ENCODE measurements around the gene C18orf32. TPM values are rescaled to one million over a fixed set of nuclear protein-coding genes. Genes with fewer than 3 reads are reported as not detected.
A peak's percentile ranks its signal among the peaks of the same experiment; 100 is the strongest.
"Not testable (repeated sequence)": the region's sequence is repeated elsewhere in the genome, so short reads cannot be mapped to it uniquely, and the experiment has no call there.

Gene C18orf32
- 10.2 TPM for total RNA-seq

DNA sequence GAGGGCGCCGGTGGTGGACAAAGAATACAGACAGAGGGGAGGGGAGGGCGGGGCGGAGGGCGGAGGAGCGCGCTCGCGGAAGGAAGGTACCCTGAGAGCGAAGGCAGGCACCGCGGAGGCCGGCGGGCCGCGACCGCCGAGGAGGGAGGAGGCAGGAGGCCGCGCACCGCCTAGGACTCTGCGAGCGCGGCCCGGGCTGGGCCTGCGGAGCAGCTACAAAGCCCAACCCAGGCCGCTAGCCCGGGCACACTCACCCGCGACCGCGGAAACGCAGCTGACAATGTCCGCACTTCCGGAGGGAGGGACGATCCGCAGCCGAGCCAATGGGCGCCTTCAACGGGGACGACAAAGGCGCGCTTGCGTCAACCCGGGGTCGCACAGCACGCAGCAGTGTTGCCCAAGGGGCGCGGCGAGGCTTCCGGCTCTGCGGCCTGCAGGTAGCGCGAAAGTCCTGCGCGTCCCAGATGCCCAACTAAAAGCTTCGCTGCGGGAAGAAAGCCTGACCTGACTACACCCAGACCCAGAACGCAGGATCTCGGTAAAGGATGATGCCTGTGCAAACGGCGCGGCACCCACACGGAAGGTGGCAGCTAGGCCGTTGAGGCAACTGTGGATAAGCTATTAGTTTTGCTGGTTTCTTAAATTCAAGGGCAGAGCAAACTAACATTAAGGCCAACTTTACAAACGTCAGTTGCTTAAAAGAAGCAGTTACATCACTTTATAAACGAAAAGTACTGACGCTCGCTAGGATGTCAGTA lies at the start of gene C18orf32:
TSS of gene C18orf32 (minus strand) at position 282 of the 758 bp plus-strand sequence. CDS start 3,486 bp downstream, outside the sequence.
- peak; percentile 84 for DNase-seq

DNA sequence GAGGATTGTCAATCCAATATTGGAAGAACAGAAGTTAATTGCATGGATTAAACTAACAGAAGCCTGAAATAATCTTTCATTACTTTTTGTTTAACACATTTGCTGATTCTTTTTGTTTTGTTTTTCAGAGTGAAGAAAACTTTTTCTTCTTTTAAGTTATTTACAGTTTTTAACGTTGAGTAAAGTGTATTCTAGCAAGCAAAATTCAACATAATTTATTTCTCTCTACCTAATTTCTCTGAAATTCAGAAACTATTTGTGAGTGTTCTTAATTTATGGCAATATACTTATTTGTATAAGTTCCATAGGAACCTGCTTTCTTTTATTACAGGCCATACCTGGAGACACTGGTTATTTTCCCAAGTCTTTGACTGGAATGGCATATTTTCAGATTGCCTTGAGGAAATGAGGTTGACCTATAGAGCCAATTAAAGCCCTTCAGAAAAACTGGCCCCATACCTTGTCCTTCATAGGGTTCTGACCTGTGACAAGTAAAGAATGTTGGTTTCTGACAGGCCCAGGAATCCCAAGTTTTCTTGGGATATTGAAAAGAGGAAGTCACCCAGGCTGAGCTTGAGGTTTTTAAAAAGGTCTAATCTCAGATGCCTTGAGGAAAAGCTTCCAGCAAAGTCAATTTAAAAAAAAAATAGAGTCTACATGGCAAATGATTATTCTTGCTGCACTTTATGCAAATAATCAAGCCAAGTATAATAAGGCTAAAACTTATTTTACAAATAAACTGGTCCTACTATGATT lies 48.0 kb upstream of the C18orf32 start:
- no peak for DNase-seq

GRCh38 chr18:49531678-49532153 lies 44.7 kb upstream of the C18orf32 start:
- no peak for DNase-seq

DNA sequence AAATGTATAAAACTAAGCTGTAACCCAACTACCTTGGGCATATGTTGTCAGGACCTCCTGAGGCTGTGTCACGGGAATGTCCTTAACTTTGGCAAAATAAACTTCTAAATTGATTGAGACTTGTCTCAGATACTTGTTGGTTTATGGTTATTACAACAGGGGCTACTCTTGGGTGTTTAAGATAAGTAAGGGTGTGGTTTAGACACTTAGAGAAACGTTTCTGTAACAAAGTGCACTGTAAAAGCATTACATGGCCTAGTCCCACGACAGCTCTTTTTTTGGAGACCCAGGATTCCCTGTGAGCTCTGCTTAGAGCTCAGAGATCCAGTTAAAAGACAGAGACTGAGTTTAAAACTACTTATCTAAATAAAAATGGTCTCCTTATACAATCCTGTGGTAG lies 42.6 kb upstream of the C18orf32 start:
- no peak for DNase-seq

GRCh38 chr18:49527631-49528327 lies 40.7 kb upstream of the C18orf32 start:
- DNase-seq = no peak

DNA sequence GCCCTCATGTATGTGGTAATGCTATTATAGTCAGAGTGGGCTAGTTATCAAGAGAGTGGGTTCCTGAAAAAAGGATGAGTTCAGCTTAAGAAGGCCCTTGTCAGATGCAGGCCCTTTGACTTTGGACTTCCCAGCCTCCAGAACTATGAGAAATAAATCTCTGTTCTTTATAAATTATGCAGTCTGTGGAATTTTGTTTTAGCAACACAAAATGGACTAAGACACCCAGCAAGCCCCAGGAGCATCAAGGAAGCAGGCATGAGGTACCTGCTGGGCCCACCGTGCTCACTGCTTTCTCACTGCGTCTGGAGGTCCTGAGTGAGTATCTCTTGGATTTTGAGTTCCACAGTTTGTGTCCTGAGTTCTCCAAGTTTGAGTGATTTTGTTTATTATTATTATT lies 38.9 kb upstream of the C18orf32 start:
- no peak for DNase-seq

DNA sequence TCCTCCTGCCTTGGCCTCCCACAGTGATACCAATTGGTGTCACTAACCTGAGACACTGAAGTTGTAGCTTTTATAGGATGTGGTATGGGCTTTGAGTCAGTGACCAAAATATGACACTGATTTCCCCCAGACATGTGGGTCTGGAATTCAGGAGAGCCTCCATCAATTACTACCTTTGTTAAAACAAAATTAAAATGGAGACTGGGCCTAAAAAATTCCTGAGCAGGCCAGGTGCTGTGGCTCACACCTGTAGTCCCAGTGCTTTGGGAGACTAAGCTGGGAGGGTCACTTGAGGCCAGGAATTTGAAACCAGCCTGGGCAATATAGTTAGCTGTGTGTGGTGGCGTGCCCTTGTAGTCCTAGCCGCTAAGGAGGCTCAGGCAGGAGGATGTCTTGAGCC lies 37.9 kb upstream of the C18orf32 start:
- no peak for DNase-seq

DNA sequence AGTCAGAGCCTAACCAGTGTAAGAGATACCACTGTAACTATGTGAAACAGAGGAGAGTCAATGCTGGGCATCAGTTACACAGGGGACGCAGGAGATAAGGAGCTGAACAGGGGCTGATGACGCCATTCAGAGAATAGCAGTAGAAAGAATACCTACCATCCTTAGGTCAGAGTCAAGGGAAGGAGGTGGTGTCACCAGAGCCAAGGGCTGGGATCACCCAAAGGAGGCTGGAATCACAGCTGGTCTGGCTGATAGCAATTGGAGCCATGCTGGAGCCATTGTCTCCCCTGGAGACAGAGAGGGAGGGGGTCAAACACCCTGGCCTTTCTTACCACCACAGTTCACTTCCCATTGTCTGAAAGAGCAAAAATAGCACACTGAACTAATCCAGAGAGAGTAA lies 37.3 kb upstream of the C18orf32 start:
- DNase-seq = no peak

- not testable (repeated sequence) for DNase-seq
Observed at GRCh38 chr18:49523580-49524093, 36.6 kb upstream of the C18orf32 start.

- DNase-seq = no peak
Observed at GRCh38 chr18:49521216-49521835, 34.3 kb upstream of the C18orf32 start.

- DNase-seq = peak; percentile 35
Observed at GRCh38 chr18:49520661-49521145, 33.7 kb upstream of the C18orf32 start.

- no peak for DNase-seq
Observed at GRCh38 chr18:49519101-49519971, 32.3 kb upstream of the C18orf32 start.

DNA sequence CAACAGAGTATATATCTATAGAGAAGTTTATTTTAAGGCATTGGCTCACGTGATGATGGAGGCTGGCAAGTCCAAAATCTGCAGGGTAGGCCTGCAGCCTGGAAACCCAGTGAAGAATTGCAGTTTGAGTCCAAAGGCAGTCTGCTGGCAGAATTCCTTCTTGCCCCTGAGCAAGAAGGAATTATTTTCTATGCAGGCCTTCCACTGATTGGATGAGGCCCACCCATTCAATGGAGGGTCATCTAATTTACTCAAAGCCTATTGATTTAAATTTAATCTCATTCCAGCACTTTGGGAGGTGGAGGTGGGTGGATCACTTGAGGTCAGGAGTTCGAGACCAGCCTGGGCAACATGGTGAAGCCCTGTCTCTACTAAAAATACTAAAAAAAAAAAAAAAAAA lies 30.4 kb upstream of the C18orf32 start:
- DNase-seq = no peak

DNA sequence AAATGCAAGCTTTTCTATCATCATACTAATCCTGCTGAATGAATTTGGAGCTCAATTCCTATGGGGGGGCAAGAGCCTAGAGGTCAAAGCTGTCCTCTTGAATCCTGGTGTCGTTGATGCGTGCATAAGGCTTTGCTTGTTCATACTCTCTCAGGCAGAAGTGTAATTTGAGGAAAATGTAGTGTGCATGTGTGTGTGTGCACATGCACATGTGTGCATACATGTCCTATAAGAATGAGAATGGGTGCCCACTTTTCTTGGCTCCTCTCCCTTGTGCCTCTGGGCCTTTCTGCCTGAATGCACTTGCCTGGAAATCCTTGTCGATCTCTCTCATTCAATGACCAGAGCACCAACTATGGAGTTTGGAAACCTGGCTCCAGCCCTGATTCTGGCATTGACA lies 28.5 kb upstream of the C18orf32 start:
- DNase-seq = no peak

DNA sequence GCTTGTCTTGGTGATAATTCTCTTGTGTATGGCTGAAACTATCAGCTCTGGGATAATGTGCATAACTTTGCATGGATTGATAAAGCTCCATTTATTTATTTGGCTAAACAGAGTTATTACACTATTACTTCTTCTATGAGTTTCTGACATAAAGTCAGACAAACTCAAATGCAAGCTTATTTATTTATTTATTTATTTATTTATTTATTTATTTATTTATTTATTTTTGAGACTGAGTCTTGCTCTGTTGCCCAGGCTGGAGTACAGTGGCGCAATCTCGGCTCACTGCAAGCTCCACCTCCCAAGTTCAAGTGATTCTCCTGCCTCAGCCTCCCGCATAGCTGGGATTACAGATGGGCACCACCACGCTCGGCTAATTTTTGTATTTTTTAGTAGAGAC lies 28.0 kb upstream of the C18orf32 start:
- DNase-seq = not testable (repeated sequence)

GRCh38 chr18:49514577-49514976 lies 27.5 kb upstream of the C18orf32 start:
- no peak for DNase-seq

- not testable (repeated sequence) for DNase-seq
Observed at GRCh38 chr18:49512876-49513275, 25.8 kb upstream of the C18orf32 start.

DNA sequence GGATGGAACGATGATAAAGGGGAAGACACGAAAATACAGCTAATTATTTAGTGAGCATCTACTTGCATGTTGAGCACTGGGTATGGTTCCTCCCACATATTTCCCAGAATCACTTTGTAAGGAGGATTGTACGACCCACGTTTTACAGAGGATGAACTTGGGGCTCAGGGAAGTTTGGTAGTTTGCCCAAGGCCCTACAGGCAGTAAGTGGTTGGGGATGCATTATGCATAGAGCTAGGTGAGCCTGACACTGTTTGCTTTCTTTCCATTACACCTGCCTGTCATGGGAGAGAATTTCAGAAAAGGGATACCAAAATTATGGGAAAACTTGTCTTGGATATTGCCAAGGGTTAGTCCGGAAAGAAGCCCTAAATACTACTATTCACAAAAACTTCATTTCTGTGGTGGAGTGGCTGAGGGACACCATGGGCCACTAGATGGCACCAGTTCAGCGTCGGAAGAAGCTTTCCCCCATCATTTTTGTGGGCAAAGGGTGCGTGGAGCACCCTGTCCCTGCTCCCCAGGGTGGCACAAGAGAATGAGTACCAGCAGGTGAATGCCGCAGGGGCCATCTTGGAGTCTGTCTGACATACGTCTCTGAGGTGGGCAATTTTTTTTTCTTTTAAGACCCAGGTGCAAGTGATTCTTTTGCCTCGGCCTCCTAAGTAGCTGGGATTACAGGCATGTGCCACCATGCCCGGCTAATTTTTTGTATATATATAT lies 23.5 kb upstream of the C18orf32 start:
- no peak for DNase-seq

DNA sequence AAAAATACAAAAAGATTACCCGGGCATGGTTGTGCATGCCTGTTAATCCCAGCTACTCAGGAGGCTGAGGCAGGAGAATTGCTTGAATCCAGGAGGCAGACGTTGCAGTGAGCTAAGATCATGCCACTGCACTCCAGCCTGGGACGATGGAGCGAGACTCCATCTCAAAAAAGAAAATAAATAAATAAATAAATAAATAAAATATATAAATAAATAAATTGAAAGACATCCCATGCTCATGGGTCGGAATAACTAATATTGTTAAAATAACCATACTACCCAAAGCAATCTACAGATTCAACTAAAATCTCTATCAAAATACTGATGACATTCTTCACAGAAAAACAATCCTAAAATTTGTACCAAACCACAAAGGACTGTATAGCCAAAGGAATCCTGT lies 19.4 kb upstream of the C18orf32 start:
- DNase-seq = not testable (repeated sequence)

DNA sequence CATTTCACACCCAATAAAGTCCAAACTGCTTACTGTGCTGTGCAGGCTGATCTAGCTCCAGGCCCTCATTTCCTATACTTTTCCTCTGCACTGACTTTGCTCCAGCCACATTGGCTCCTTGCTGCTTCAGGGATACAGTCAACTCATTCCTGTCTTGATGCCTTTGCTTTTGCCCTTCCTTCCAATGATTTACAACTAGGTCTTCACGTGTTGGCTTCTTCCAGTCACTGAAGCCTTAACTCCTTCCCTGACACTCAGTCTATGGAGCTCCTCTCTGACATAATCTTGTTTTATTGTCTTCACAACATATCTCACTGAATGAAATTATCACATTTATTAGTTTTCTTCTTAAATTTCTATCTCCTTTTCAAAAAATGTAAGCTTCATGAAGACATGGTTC lies 16.9 kb upstream of the C18orf32 start:
- no peak for DNase-seq

All from skin of body (tissue), 2 donors.